Gastrocnemius medialis (tissue), 4 donors: ENCODE measurements around the gene NXT1.

ENCODE experiments used
- CTCF ChIP-seq, 5 experiments: fragments of 450-650 bp in 3 of 5; fragments of 200-600 bp in 2 of 5; sonication (generic) in 2 of 5; IDR thresholded peaks in 4 of 5; conservative IDR thresholded peaks in 1 of 5; 1 replicate in 4 of 5; 2 replicates in 1 of 5; pipeline ENCODE4 v1.5.1; 2016 to 2019; ENCODE audit warnings: antibody characterized with exemption in 5 of 5, mild to moderate bottlenecking in 3 of 5, moderate library complexity in 3 of 5
- POLR2A ChIP-seq, 2 donors: fragments of 450-650 bp; IDR thresholded peaks; one replicate each; pipeline ENCODE4 v1.6.1; 2017; ENCODE audit warnings: antibody characterized with exemption in 2 of 2, mild to moderate bottlenecking in 2 of 2, moderate library complexity in 2 of 2

GRCh38 chr20:23396950-23397627, 46.5 kb downstream of the NXT1 start:
- no peak for TF ChIP-seq CTCF (IDR thresholded peaks at IDR 0.05 in 4 of 5, conservative IDR thresholded peaks at IDR 0.05 in 1 of 5)
- no peak for TF ChIP-seq POLR2A (IDR thresholded peaks at IDR 0.05)
